ENCODE measurements around the gene PTPRC. TPM values are rescaled to one million over a fixed set of nuclear protein-coding genes. Genes with fewer than 3 reads are reported as not detected.

PTPRC gene
- total RNA-seq, 1 experiment from 2014 or later = 0.25 TPM

DNA sequence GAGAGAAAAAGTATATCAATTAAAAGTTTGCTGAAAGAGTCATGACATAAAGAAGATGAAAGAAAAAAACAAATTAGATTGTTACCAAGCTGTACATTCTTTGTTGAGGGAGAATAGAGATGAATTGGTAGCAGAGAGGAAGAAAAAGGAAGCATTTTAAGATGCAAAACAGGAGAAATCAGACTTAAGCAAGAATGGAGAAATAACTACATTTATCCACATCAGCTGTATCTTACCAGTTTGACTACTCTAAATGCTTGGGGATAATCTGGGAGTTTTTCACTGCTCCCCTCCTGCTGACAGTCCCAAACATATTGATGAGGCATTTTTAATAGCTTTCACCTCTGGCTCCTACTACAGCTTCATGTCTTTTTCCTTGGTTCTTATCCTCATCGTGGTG, 16.8 kb upstream of the PTPRC start:
- Mint-ChIP-seq H3K36me3 (ENCODE audit: insufficient read depth, unreplicated experiment) (no peaks in the 10 kb centered on the region), H3K27ac (ENCODE audit: unreplicated experiment) (no peak overlapping the region), H3K9me3 (ENCODE audit: unreplicated experiment) (no peaks in the 10 kb centered on the region), H3K4me1 (ENCODE audit: low read depth, unreplicated experiment) (no peaks in the 10 kb centered on the region), H3K4me3 (ENCODE audit: unreplicated experiment) (no peak overlapping the region), H3K27me3 (ENCODE audit: insufficient read depth, unreplicated experiment) (peaks cover 3% of the 10 kb centered on the region)
- BruUV-seq (replicated peaks) = no TSS peak
- intact Hi-C loops (cut with micrococcal nuclease; ENCODE audit: unreplicated experiment) = no loop called here
- POLR2A ChIA-PET = no interaction called here
- TF ChIP-seq, protein P1, sequence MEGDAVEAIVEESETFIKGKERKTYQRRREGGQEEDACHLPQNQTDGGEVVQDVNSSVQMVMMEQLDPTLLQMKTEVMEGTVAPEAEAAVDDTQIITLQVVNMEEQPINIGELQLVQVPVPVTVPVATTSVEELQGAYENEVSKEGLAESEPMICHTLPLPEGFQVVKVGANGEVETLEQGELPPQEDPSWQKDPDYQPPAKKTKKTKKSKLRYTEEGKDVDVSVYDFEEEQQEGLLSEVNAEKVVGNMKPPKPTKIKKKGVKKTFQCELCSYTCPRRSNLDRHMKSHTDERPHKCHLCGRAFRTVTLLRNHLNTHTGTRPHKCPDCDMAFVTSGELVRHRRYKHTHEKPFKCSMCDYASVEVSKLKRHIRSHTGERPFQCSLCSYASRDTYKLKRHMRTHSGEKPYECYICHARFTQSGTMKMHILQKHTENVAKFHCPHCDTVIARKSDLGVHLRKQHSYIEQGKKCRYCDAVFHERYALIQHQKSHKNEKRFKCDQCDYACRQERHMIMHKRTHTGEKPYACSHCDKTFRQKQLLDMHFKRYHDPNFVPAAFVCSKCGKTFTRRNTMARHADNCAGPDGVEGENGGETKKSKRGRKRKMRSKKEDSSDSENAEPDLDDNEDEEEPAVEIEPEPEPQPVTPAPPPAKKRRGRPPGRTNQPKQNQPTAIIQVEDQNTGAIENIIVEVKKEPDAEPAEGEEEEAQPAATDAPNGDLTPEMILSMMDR (IDR thresholded peaks at IDR 0.05; ENCODE audit: insufficient read depth in 1 of 2, low read depth in 1 of 2, low read length in 1 of 2, severe bottlenecking in 1 of 2, unreplicated experiment in 1 of 2) = no peak
- Histone ChIP-seq H3K4me1 (no peaks in the 10 kb centered on the region), H3K27me3 (replicated peaks; ENCODE audit: control insufficient read depth, insufficient read depth, low read length) (no peaks in the 10 kb centered on the region), H3K4me3 (ENCODE audit: low read depth, low read length) (no peak overlapping the region), H3K9me3 (no peaks in the 10 kb centered on the region), H3K36me3 (ENCODE audit: control insufficient read depth, insufficient read depth, low read length) (no peaks in the 10 kb centered on the region)
- CTCF ChIA-PET = no interaction called here
- no peak for DNase-seq

DNA sequence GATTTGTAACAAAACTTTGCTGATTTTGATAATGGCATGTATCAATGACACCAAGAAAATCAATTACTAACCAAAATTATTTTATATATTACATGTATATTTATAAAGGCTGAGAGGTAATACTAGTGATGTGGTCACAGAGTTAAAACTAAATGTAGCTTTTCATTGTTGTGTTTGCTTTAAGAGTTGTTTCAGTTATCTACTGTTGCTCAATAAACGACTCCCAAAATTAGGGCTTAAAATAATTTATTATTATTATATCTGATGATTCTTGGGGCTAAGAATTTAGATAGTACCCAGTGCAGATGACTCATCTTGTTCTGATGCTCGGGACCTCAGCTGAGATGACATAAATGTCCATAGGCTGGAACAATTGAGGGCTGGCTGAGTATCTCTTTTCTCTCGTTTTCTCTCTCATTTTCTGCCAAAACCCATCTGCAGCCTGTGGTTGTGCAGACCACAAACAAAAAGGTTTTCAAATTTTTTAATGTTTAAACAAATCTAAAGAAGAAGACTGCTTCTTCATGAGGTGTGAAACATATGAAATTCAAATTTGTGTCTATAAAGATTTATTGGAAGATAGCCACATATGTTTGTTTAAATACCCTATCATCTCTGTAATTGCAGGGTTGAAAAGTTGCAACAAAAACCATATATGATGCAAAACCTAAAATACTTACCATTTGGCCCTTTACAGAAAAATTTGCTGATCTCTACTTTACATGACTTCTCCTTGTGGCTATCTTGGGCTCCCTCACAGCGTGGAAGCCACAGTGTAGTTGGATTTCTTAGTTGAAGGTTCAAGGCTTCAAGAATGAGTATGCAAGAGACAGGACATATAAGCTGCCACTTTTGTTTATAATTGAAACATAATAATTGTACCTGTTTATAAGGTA, 14.8 kb upstream of the PTPRC start:
- Mint-ChIP-seq H3K36me3 (ENCODE audit: insufficient read depth, unreplicated experiment) (no peaks in the 10 kb centered on the region), H3K9me3 (ENCODE audit: unreplicated experiment) (no peaks in the 10 kb centered on the region), H3K27ac (ENCODE audit: unreplicated experiment) (no peak overlapping the region), H3K4me1 (ENCODE audit: low read depth, unreplicated experiment) (no peaks in the 10 kb centered on the region), H3K27me3 (ENCODE audit: insufficient read depth, unreplicated experiment) (peaks cover 3% of the 10 kb centered on the region), H3K4me3 (ENCODE audit: unreplicated experiment) (no peak overlapping the region)
- Histone ChIP-seq H3K36me3 (ENCODE audit: control insufficient read depth, insufficient read depth, low read length) (no peaks in the 10 kb centered on the region), H3K4me3 (ENCODE audit: low read depth, low read length) (no peak overlapping the region), H3K9me3 (no peaks in the 10 kb centered on the region), H3K27me3 (replicated peaks; ENCODE audit: control insufficient read depth, insufficient read depth, low read length) (no peaks in the 10 kb centered on the region), H3K4me1 (no peaks in the 10 kb centered on the region)
- no peak for DNase-seq
- ChIA-PET CTCF (no interaction called here), POLR2A (no interaction called here)
- BruUV-seq (replicated peaks) = no TSS peak
- TF ChIP-seq, protein P1 (IDR thresholded peaks at IDR 0.05; ENCODE audit: insufficient read depth in 1 of 2, low read depth in 1 of 2, low read length in 1 of 2, severe bottlenecking in 1 of 2, unreplicated experiment in 1 of 2) = no peak
- intact Hi-C loops (cut with micrococcal nuclease; ENCODE audit: unreplicated experiment) = no loop called here

DNA sequence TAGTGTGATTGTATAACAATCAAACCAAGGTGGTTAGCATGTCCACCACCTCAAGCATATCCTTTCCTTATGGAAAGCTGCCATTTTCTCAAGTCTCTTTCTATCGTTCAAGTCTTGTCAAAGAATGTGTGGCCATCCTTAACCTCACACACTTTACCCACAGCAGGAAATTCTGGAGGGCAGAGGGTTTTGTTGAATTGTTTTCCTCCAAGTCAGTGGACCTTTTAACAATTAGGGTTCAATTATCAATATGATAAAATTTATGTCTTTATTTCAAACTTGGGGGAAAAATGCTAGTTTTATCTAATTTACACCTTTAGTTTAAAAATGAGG, 14.2 kb upstream of the PTPRC start:
- Histone ChIP-seq H3K4me3 (ENCODE audit: low read depth, low read length) (no peak overlapping the region), H3K9me3 (no peaks in the 10 kb centered on the region), H3K4me1 (no peaks in the 10 kb centered on the region), H3K36me3 (ENCODE audit: control insufficient read depth, insufficient read depth, low read length) (no peaks in the 10 kb centered on the region), H3K27me3 (replicated peaks; ENCODE audit: control insufficient read depth, insufficient read depth, low read length) (no peaks in the 10 kb centered on the region)
- CTCF ChIA-PET = no interaction called here
- Mint-ChIP-seq H3K4me3 (ENCODE audit: unreplicated experiment) (no peak overlapping the region), H3K4me1 (ENCODE audit: low read depth, unreplicated experiment) (no peaks in the 10 kb centered on the region), H3K36me3 (ENCODE audit: insufficient read depth, unreplicated experiment) (no peaks in the 10 kb centered on the region), H3K27me3 (ENCODE audit: insufficient read depth, unreplicated experiment) (peaks cover 3% of the 10 kb centered on the region), H3K27ac (ENCODE audit: unreplicated experiment) (no peak overlapping the region), H3K9me3 (ENCODE audit: unreplicated experiment) (no peaks in the 10 kb centered on the region)
- POLR2A ChIA-PET = no interaction called here
- intact Hi-C loops (cut with micrococcal nuclease; ENCODE audit: unreplicated experiment) = no loop called here
- TF ChIP-seq, protein P1 (IDR thresholded peaks at IDR 0.05; ENCODE audit: insufficient read depth in 1 of 2, low read depth in 1 of 2, low read length in 1 of 2, severe bottlenecking in 1 of 2, unreplicated experiment in 1 of 2) = no peak
- DNase-seq = no peak
- BruUV-seq (replicated peaks) = no TSS peak
